HG03139 (cell line): ENCODE measurements around the gene CPNE4.

Source experiments
- ATAC-seq: cut with Tn5 transposase; IDR thresholded peaks from one replicate; pipeline ENCODE4 v1.9.1; 2021; ENCODE audit not compliant: unreplicated experiment

The CPNE4 gene

DNA sequence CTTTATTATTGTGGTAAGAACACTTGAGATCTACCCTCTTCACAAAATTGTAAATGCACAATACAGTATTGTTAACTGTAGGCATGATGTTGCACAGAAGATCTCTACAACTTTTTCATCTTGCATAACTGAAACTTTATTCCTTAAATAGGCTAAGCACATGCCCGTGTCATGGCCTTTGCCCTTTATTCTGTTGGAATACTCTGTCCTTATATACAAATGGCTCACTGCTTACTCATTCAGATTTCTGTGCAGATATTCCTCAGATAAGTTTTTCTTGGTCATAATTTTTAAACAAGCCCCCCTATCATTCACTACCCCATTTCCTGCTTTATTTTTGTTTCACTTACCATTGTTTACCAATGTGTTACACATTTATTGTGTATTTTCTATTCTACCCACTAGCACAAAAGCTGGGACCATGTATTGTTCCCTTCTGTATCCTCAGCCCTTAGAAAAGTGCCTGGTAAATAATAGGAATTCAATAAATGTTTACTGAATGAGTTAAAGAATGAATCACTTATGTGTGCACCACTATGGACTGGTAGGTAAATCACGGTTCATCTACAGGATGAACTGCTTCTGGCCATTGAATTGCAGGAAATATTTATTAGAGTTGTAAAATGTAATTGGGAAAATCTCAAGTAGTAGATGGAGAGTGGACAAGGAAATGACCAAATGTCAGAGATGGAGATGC lies 151.0 kb downstream of the CPNE4 start:
- ATAC-seq = no peak

DNA sequence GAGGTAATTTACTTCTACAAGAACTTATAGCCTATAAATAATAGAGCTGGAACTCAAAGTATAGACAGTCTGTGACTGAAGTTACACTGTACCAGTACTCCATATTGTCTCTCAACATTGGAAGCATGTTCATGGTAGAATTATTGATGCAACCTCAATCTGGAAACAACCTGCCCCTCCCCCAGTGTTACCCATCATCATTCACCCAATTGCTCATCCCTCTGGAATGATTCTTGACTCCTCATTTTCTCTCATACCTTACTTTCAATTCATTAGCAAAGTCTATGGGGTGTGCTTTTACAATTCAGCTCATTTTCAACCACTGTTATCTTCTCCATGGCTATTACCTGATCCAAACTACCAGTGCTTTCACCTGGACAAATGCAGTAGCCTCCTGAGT lies 151.7 kb downstream of the CPNE4 start:
- ATAC-seq = no peak

DNA sequence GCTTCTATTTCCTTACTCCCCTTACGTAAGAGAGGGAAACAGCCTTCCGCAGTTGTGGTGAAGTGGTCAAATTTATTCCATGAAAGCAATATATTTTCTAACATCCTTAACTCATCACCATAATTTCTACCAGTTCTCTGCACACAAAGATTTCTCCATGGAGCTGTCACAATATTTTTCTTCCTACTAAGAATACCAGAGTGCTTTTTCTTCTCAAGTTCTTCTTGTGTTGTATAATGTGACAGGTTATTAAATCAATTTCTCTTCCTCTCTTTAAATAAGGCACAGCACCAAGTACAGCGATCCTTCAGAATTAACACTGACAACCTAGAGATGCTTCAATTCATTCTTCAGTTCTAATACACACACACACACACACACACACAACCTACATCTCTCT lies 153.0 kb downstream of the CPNE4 start:
- ATAC-seq = no peak

DNA sequence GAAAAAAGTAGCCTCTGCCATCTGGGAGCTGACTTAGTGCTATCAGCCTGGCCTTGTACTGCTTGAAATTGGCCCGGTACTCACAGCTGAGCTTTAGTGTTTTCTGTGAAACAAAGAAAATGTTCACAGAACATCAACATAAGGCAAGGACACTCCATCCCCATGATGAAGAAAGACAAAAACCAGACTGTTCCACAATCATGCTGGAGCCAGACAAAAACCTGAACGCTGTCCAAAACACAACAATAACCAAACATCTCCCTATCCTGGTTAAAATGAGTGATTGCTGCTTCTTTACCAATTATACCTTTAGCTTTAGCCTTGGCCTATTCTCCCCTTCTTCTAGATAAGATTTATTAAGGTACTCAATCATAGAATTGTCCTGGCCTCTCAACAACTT lies 153.9 kb downstream of the CPNE4 start:
- ATAC-seq = no peak

DNA sequence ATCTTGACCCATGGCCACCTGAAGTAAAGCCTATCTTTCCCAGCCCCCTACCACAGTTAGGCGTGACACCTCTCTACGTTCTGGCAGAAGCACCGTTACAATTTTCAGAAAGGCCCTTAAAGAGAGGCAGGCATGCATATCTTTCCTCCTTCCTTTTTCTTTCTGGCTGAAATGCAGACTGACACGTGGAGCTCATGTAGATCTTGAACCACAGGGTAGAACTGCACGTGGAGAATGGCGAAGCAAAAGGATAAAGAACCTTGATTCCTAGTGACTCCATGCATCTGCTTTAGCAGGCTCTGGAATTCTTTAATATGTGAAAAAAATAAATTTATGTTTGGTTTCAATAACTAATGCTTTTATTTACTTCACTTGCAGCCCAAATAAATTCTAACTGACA lies 166.6 kb downstream of the CPNE4 start:
- no peak for ATAC-seq

DNA sequence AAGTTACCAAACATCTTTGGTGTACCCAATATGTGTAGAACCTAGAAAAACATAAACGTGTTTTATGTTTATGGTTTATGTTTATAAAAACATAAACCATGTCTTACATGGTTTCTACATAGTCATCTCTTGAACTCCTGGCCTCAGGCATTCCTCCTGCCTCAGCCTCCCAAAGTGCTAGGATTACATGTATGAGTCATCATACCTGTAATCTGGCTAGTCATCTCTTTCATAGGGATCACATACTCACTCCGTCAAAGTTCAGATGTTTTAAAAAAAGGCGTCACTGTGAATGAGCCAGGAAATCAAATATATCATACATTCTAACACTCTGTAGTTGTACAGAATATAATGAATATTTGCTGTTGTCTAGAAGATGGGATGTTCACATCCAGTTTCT lies 178.6 kb downstream of the CPNE4 start:
- no peak for ATAC-seq

DNA sequence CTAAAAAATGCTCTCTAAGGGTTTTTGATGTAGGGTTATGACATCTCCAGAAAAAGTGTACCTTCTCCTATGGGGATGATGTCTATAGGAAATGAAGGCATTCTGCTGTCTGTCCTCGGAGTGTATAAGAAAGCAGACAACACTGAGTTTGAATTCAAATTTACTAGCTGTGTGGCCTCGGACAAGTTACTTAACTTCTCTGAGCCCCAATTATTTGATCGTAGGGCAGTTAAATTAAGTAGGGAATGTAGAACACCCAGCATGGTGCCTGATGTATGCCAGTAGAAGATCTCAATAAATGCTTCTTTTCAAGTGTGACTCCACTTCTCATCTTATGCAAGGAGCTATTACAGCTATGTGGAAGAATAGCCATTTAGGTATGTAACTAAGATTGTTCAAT lies 184.6 kb downstream of the CPNE4 start:
- no peak for ATAC-seq

DNA sequence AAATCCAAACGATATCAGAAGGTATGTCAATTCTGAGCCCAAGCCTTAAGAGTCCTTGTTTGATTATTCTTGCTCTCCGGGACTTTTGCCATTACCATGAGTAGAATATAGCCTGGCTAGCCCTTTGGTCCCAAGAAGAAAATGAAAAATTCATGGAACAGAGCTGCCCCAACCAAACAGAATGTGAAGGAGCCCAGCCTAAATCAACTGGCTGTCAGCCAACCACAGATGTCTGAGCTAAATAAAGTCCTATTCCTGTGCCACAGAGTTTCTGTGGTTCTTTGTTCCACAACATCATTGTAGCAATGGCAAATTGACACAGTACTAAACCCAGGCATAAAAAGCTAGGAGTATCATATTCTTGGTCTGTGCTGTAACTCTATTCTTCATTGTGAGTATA lies 185.2 kb downstream of the CPNE4 start:
- ATAC-seq = no peak

DNA sequence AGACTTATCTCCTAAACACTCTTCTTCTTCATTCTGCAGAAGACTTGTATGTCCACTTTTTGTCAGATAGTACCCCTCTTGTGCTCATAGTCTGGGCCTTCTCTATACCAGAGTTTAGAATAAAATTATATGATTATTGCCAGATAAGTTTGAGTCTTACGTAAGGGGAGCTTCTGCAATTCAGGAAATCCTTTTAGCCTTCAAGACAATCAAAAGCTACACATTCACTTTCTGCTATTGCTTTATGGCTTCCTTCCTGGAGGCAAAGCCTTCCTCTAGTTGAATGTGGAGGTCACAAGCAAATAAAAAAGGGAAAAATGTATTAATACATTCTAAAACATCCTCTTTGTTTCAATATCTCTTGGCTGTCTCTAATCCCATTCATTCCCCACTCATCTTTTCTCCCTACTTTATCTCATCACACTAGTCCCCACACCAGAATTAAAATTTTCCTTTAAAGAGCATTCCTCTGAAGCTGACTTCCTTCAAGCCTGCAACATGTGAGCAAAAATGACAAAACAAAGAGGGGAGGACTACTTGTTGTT lies 186.8 kb downstream of the CPNE4 start:
- ATAC-seq = no peak

DNA sequence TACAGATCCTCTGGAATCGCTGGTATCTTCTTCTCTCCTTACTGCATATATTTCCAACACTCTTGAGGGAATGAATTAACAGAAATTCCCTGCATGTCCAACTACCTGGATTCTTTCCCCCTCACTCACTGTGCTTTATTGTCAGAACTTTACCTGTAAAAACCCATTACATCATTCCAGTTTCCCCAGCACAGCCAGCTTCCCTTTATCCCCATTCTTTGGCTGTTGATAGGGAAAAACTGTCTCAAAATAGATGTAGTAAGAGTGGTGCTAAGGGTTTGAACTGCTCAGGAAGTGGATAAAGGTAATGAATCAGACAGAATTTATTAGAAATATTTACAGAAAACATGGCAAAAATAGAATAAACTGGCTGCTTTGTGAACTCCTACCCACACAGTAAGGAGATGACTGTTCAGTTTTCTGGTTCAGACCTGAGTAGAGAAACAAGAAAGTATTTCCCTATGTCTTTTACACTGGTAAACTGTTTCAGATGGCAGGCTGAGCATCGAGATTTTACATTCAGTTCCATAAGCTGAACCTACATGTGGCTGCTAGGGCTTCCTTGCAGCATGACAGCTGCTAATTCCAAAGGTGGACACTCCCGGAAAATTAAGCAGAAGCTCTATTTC lies 188.4 kb downstream of the CPNE4 start:
- ATAC-seq = no peak

DNA sequence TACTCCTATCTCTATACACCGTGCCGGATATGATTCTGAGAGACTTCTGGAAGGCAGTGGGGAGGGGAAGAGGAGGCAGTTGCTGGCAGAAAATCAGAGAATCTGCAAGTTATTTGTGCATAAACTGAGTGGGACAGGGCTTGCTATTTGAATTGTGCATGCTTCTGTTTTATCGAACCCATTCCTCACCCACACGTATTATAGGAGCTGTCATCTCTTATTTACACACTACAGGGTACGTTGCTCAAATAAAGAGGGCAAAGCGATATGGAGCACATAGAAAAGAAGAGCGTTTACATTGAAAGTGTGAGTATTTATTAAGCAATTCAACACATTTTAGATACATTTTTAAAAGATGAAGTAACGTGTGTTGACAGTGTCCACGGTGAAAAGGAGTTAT lies 191.6 kb downstream of the CPNE4 start:
- no peak for ATAC-seq

DNA sequence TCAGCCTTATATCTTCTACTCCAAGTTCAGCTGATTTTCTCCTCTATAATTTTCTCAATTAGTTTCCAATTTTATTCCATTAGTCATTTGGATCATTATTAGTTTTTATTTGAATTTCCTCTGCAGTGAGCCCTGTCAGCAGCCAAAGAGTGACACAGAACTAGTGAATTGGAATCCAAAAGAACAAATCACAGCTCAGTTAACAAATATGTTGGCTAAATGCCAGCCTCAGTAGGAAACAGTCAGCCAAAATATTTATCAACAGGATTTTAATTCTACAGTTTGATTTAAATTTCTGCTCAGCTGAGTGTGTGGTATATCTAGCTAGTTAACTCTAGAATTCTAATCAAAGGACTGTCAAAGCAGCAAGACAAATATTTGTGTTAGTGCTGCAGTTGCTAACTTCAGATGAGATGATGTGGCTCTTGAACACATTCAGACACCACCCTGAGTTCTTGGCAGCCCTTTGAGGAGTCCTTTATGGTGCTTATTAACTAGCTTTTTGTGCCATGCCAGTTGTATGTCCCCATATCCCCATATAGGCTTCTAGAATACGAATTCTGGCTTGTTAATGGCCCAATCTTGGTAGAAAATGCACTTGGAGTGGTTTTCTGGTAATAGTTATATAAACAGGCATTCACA lies 194.5 kb downstream of the CPNE4 start:
- no peak for ATAC-seq

DNA sequence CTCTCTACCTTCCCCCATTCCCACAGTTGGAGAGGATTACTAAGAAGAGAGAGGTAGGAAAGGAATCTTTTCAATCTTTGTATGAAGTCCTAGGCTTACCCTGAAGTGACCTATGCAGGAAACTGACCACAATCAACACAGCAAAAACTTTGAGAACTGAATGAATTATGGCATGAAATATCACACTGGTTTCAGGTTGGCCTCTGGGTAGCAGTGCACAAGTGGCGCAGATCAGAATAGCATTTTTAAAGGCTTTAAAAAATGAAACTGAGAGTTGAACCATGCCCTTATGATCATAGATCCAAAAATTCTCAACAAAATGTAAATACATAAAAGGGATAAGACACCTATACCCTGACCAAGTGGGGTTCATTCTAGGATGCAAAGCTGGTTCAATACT lies 198.9 kb downstream of the CPNE4 start:
- ATAC-seq = no peak

DNA sequence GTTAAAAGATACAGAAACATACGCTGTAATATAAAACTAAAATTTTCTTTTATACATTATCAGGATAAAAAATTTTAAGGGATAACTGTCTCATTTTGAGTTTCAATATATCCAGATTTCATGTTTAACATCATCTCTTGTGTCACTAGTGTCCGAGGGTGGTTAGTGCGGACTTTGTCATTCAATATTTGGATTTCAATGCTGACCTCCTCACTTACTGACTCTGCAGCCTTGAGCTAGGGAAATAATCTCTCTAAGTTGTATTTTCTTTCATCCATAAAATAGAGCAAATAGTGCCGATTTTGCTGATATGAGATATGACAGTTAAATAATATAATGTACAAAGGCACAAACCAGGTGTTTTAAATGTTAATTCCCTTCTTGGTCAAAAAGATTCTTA lies 203.2 kb downstream of the CPNE4 start:
- no peak for ATAC-seq

DNA sequence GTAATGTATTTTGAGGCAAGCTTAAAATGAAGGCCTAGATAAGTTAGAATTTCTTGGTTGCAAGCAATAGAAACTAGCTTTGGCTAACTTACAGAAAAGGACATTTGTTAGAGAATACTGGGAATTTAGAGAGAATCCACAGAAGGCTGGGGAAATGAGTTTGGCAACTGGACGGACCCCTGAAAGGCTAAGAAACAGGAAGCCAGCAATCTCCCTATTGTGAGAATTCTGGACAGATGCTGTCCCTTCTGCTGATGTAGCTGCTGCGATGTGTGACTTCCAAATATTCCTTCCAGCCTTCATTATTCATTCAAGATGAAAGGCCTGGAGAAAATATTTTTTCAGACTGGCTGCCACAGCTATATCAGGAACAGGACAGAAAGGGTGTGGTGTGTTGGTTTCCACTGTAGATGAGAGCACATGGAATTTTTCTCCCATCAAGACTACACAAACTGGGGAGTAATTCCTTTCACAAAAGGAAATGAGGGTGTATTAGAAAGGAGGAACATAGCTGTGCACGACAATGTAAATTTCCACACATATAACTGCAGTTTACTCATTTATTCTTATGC lies 213.5 kb downstream of the CPNE4 start:
- no peak for ATAC-seq

DNA sequence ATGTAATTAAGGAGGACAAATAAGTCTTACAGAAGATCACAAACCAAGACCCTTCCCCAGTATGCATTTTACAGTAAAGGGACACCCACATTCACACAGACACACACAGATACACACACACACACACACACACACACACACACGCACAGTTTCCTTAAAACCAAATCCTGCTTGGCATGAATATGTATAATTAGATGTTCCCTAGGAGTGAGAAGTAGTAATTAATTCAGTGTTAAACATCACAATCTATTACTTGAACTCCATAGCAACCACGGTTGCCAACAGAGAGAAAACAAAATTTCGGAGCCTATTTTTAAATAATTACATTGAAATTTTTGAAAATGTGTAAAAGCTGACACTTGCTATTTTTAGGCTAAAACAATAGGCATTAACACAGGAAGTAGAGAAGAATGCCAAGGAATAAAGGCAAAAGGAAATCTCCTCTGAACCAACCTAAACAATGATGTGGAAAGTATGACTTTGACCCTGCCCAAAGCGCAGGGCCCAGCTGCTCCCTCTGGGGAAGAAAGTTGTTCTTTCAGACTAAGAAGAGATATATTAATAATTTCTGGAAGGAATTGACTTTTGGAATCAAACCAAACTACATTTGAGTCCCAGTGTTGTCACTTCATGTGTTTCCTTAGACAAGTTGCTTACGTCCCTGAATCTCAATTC lies 215.3 kb downstream of the CPNE4 start:
- no peak for ATAC-seq

DNA sequence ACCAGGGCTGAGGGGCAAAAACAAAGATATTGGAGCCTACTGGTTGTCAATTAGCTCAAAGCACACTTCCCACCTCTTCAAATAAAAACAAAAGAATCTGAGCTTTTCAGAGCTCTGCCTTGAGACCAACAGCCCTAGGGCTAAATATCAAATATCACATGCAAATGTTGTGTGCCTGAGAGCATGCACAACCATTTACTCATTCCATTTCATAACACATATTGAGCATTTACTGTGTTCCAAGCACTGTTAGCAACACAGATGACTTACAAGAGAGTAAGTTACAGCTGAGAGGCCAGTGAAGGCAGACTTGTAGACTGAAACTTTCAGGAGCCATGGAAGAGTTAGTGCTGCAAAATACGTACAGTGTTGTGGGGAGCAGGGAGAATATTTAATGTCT lies 222.4 kb downstream of the CPNE4 start:
- ATAC-seq = no peak

DNA sequence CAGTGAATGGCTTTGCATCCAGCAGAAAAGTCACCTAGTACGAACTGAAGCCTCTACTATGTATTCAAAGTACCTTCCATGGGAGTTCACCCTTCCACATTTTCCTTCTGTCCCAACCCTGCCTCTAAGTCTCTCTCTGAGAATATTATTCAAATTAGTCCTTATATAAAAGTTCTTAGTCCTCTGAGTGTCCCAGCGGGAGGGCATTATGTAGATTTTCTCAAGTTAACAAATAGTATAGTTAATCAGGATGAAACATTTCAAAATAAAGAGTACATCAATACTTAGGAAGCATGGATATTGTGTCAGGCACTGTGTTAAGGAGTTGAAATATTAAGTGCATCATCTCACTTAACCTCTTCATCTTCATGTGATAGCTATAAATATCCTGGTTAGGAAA lies 223.3 kb downstream of the CPNE4 start:
- no peak for ATAC-seq

DNA sequence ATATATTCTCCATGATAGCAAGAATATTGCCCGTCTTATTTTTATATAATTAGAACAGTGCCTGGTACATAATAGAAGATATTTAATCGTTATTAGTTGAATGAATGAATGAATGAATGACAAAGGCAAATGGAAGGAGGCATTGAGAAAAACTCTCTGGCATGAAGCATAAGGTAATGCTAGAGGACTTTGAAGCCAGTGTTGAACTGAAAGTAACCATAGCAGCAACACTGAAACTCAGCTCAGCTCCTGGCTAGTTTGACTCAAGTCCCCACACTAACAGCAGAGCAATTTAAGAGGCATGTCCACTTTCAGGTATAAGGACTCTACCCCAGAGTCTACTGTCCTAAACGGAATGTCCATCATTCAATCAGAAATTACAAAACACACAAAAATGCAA lies 227.0 kb downstream of the CPNE4 start:
- no peak for ATAC-seq

DNA sequence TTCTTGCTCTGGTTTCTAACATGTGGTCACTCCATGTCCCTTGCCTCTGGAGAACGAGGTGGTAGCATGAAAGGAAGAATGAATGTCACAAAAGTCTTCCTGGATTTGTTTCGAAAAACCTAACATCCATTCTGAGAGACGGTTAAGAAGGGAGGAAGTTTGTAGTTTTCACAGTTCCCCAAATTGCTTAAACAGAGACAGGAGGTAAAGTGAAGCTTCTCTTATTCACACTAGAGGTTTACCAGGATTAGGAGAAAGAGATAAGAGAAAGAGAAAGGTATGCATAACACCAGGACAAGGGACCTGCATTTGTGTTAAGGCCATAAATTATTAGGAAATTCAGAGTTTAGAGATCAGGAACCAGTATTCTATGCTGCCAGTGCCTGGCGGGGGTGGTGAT lies 228.1 kb downstream of the CPNE4 start:
- ATAC-seq = no peak

DNA sequence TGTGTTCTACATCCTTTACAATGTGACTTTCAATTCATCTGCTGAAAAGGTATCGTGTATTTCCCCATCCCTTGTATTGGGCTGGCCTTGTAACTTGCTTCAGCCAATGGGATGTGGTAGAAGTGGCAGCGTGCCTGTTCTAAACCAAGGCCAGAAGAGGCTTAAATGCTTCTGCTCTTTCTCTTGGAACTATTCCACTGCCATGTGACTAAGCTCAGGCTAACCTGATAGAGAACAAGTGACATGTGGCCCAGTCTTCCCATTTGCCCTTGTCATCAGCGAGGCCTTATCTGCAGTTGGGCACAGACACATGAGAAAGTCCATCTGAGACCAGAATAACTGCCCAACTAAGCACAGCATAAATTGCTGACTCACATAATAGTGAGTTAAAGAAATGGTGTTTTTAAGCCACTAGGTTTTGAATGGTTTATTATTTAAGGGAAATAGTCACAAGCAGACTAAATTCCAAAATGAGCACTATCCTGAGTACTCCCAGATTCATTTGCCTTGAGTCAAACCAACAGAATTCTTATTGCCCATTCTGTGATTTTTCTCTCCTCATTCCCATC lies 230.2 kb downstream of the CPNE4 start:
- ATAC-seq = no peak
